NCI-H2196 (cell line): Measurements from ENCODE around the gene HDX.
"Not testable (repeated sequence)": the region's sequence is repeated elsewhere in the genome, so short reads cannot be mapped to it uniquely, and the experiment has no call there.

Experiments
- DNase-seq: peaks from one replicate; lab custom pipeline; 2025; ENCODE audit not compliant: unreplicated experiment; lab: John Stamatoyannopoulos, UW

HDX gene

DNA sequence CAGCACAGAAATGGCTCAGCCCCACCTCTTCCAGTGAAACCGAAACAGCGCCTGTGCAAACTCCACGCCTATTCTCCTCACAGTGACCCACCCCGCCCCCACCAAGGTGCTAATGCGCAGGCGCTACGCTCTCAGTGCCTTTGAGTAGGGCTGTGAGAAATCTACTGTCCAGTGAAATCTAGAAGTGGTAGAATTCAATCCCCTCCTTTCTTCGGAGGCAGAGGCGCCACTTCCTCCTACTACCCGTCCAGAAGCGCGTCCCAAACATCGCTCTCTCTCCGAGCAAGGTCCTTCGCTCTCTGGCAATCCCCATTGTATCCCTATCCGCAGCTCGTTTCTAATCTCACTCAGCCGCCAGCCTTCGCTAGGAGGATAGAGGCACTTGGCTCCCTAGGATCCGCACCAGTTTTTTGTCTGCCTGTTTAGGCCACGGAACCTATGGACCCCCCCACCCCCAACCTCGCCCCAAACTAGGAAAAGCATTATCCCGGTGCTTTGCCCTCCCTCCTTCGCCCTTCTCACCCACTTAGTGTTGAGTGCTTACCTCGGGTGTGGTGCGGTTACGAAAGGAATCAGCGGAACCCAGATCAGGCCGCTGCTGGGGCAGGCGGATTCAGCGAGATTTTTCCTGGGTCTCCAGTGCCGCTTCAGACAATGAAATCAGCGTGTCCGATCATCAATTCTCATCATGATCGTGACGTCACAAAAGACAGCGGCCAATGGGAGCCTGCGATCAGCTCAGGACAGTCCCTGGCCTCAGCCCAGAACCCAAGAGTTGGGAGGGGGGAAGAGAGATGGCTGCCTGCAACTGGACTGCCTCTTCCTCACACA lies at the start of gene HDX:
TSS of gene HDX (minus strand) at position 656 of the 831 bp plus-strand sequence. CDS start 27,056 bp downstream, outside the sequence.
- peak; percentile 73 for DNase-seq

- not testable (repeated sequence) for DNase-seq
Observed at GRCh38 chrX:84541315-84541714, 39.1 kb upstream of the HDX start.

DNA sequence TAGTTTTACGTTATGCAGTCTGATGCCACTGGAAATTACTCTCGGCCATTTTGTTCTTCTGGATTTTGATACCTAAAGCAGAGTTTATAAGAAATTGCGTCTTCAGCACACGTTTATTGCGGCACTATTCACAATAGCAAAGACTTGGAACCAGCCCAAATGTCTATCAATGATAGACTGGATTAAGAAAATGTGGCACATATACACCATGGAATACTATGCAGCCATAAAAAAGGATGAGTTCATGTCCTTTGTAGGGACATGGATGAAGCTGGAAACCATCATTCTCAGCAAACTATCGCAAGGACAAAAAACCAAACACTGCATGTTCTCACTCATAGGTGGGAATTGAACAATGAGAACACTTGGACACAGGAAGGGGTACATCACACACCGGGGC lies 35.4 kb upstream of the HDX start:
- not testable (repeated sequence) for DNase-seq

DNA sequence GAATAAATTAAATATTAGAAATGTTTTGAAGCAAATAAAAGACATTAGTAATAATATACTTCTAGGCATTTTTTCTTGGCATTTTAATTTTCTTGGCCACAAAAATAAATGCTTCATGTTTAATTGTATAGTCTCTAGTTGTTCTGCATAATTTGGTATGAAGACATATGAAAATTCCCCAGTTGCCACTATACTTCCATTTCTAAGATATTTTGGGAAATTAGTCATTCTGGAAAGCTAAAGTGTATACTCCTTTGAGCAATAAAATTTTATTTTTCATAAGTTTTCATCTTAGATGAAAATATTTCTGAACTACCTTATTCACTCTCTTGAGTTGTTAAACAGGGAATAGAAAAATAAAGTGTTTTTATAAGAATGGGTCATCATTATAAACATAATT lies 13.8 kb downstream of the HDX start:
- DNase-seq, result no peak

DNA sequence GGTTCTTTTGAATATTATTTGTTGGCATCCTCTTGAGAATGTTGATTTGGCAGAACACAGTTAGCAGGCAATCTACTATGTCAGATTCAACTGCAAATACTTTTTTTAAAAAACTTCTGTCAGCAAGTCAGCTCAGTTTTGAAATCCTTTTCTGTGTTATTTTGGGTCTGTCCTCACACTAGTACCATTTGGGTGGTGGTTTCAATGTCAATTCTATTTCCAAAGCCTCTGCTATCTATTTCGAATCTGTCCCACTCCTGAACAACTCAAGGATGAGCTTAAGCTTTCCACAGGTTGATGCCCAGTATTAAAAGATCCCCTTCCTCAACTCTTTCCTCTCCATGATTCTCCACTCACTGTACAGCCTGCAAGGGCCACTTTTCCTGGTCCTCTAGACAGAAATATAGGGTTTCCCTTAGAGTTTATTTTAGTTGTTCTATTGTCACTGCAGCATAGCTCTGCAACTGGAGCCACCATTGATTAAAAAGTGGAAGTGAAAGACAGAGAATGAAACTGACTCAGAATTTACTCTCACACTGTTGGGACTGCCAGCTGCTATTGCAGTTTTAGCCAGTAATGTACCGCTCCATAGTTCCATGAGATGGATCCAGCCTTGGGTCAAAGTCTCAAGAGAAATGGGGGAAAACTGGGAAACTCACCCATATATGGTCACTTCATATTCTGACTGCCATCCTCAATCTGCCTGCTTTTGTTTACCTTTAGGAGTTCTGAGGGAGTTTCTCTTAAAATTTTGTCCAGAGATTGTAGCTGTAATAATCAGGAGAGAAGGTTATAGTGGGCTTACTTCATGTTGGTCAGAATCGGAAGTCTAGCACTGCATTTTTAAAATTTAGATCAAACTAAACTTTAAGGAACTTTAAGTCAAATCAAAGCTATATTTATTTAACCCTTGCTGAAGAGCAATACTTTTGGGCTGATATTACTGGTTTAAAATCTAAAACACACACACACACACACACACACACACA lies 14.6 kb downstream of the HDX start:
- DNase-seq, result no peak

DNA sequence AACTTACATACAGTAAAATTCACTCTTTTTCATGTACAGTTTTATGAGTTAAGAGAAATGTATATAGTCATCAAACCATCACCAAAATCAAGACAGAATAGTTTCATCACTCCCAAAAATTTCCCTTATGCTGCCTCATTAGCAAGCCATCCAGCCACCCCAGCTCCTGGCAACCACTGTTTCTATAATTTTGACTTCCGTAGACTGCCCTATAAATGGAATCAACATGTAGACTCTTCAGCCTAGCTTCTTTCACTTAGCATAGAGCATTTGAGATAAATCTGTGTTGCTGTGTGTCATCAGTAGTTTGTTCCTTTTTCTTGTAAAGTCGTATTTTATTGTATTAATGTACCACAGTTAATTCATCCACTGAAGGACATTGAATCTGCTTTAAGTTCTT lies 23.2 kb downstream of the HDX start:
- DNase-seq, result no peak

DNA sequence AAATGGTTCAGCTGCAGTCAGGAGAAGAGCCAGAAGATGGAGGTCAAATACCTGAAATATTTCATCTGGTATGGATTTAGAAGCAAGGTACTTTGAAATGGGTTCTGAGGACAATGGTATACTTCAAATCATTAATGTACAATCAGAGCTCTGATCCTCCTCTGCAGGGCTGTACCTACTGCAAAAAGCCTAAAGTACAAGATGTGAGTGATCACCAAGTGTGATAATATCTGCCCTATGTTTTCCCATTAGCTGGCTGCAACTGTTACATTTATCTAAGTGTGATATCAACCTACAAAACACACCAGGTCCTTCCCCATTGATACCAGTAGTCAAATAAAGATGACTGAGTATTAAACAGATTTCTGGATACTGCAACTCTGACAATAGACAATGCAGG lies 25.1 kb downstream of the HDX start:
- DNase-seq, result no peak

- DNase-seq, result no peak
Observed at GRCh38 chrX:84475596-84475995, 26.7 kb downstream of the HDX start.

- DNase-seq, result no peak
Observed at GRCh38 chrX:84475101-84475500, 27.2 kb downstream of the HDX start.

DNA sequence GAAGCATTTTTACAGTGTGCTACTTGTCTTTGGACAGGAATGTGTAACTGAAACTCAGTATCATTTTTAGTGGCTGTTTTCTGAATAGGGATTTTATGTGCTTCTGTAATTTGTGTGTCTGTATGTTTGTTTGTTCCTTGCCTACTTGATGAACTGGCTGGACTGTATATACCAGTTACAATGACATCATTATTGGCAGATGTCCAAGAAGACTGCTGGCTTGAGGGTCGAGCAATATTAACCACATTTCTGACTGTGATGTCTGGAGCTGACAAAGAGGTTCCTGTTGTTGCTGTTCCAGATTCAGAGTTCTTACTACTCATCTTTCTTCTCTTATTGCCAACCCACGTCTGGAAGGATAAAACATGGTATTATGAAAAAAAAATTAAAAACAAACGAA lies 33.0 kb downstream of the HDX start:
- DNase-seq, result peak; percentile 1

DNA sequence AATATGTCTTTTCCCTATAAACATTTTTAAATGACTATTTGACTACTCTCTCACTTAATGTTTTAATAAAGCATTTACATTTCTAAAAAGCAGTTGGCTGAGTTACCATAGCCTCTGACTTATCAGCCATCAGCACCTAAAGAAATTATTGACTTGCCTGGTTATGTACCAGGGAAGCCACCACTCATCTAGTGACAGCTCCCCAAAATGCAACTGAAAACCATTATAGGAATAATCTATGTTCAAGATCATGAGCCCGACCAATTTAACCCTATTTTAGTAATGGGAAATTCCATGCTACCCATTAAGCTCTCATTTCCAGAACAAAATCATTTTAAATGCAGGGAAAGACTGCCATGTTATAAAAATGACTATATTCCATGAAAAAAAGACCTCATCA lies 34.4 kb downstream of the HDX start:
- DNase-seq, result no peak

DNA sequence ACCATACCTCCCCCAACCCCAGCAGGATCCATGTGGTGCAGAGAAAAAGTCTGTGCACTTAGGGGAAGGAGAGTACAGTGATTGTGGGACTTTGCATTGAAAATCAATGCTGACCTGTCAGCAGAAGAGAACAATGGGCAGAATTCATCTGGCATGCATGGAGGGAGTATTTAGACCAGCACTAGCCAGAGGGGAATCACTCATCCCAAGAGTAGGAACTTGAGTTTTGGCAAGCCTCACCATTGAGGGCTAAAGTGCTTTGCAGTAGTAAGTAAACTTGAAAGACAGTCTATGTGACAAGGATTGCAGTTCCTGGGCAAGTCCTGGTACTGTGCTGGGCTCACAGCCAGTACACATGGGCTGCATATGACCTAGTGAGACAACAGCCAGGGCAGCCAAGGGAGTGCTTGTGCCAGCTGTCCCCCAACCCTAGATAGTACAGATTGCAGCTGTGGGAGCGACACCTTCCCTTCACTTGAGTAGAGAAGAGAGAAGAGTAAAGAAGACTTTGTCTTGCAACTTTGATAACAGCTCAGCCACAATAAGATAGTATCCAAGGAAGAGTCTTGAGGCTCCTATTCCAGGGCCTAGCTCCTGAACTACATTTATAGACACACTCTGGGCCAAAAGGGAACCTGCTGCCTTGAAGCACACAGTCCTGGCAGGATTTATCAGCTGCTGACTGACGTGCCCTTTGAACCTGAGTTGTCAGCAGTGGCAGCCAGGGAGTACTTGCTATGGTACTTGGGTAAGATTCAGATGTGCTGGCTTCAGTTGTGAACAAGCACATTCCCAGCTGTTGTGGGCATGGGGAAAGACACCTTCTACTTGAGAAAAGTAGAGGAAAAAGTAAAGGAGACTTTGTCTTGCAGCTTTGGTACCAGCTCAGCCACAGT lies 48.7 kb downstream of the HDX start:
- no peak for DNase-seq

DNA sequence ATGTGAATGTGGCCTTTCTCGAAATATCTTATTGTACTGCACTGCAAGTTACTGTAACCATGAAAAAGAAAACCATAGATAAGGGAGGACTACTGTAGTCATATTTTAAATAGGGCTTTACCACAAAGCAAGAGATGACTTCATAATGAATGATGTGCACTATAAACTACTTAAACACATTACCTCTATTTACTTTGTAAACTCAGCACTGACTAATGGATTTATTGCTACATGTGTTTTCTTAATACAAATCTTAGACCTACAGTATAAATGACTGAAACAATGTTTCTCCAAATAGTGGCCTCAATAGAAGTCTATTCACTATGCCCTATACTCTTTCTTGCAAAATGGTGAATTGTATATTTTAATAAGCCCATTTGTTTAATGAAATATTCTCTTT lies 61.1 kb downstream of the HDX start:
- no peak for DNase-seq

GRCh38 chrX:84415140-84415539 lies 87.1 kb downstream of the HDX start:
- DNase-seq, result no peak

DNA sequence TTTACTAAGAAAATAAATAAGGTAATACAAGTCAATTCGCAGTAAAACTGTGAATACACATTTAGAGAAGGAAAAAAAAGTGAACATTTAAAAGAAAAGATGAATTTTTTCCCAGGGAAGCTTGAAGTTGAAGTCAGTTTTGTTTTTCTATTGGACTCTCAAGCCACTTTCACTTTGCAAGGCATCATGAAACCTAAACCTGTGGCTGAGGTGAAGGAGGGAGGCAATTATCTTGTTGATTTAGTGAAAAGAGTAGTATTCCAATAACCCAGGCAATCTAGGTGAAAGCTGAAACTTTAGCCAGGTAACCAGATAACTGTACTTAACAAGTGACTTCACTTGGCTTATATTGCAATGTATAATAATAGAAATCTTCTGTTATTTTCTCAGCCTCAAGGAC lies 138.6 kb downstream of the HDX start:
- DNase-seq, result peak; percentile 36

GRCh38 chrX:84363051-84363450 lies 139.2 kb downstream of the HDX start:
- no peak for DNase-seq

DNA sequence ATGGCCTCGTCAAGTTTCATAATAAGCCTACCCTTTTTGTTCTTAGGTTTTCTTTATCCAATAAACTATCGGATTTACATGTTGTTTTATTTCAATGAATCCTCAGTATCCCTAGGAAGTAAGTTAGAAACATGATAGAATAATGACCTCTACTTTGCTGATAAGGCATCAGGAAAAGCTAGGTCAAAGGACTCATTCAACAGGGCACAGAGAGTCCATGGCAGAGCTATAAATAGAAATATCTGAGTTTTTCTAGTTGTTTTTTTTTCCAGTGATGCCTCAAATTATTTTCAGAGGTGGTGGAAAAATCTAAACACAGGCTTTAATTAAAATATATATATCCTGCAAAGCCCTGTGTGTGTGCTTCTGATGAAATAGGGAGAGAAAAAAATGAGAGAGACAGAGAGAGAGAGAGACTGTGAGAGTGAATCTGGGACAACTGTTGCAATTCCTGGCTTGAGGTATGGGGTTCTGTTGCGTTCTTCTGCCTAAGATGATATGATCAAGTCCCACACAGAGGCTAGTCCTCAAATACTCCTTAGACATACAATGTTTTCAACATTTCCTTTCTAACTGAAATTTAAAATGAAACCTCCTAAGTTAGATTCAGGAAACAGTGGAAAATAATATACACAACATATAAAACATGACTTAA lies 139.9 kb downstream of the HDX start:
- DNase-seq, result no peak

DNA sequence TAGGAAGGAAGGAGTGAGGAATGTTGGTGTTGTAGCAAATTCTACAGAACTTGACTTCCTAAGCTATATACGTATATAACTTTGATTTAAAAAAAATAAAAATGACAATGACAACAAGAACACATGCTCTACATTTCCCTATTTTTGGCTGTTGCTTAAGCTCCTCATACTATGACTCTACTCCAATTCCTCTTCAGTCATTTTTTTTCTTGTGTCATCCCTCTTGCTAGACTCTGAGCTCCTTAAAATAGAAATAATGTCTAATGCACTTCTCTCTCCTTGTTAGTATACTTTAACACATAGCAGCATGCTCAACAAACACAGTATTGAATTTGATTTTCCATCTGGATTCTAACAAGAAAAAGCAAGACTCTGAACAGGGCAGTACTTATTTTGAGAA lies 144.0 kb downstream of the HDX start:
- DNase-seq, result no peak

DNA sequence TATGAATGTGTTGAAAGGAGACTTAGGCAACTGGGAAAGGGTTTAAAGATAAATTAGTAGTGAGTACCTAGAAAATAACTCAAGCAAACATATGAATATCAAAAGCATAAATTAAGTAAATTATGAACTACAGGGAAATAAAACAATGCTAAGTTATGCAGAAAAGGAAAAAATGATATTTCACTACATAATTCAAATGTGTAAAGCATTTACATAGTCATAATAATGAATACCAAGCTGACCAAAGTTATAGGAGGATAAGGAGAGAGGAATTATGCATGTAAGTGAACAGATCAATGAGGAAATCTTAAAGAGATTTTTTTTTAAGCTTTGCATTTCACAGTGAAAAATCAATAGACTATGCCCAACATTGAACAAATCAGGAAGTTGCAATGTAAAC lies 145.0 kb downstream of the HDX start:
- no peak for DNase-seq

GRCh38 chrX:84340968-84341367 lies 161.3 kb downstream of the HDX start:
- DNase-seq, result no peak
